IMR-90 (cell line): Measurements from ENCODE around the gene TARS3. TPM values are rescaled to one million over a fixed set of nuclear protein-coding genes. Genes with fewer than 3 reads are reported as not detected.

Experiments used
- ATAC-seq: fragments of 200-7000 bp; cut with Tn5 transposase; 2 replicates; pipeline ENCODE4 v1.9.1; 2020; ENCODE audit warnings: low read depth, mild to moderate bottlenecking, moderate library complexity
- BruUV-seq: library from RNA; stranded (reverse); fragments of 400-500 nt; replicated peaks from 2 replicates; lab custom pipeline; 2021; lab: Mats Ljungman, UMichigan
- CTCF ChIA-PET: fragments of 300-600 bp; formaldehyde crosslinking; extraction: SDS; loops from one replicate; lab custom pipeline; 2021; ENCODE audit warnings: antibody characterized with exemption; lab: Yijun Ruan, JAX
- POLR2A ChIA-PET: fragments of 300-600 bp; sonication (Branson Sonifier 250); formaldehyde crosslinking; loops from one replicate; lab custom pipeline; 2022; ENCODE audit warnings: antibody characterized with exemption; ENCODE audit not compliant: unreplicated experiment; lab: Charles Lee
- DNase-seq: peaks from one replicate; pipeline ENCODE4 v3.0.0; 2013
- H2AFZ ChIP-seq: replicated peaks from 2 replicates; pipeline ENCODE3; 2013; ENCODE audit warnings: low read length, mild to moderate bottlenecking; ENCODE audit not compliant: poor library complexity
- H2AK5ac ChIP-seq: 2 replicates; pipeline ENCODE4 v1.6.1; 2013; ENCODE audit warnings: low read depth, low read length, inconsistent platforms
- H2AK9ac ChIP-seq: replicated peaks from 2 replicates; pipeline ENCODE3; 2013; ENCODE audit warnings: mild to moderate bottlenecking, low read depth, low read length, moderate library complexity; ENCODE audit not compliant: poor library complexity
- H2BK120ac ChIP-seq: 2 replicates; pipeline ENCODE4 v1.6.1; 2013; ENCODE audit warnings: low read depth, low read length, inconsistent platforms
- H2BK15ac ChIP-seq: 3 replicates; pipeline ENCODE4 v1.6.1; 2013; ENCODE audit warnings: low read depth, low read length, inconsistent platforms
- H2BK20ac ChIP-seq: 2 replicates; pipeline ENCODE4 v1.6.1; 2013; ENCODE audit warnings: low read depth, mild to moderate bottlenecking, inconsistent platforms, low read length, moderate library complexity
- H2BK5ac ChIP-seq: 2 replicates; pipeline ENCODE4 v1.6.1; 2013; ENCODE audit warnings: mild to moderate bottlenecking, low read depth, low read length, inconsistent platforms; ENCODE audit not compliant: poor library complexity, severe bottlenecking
- H3K14ac ChIP-seq: replicated peaks from 2 replicates; pipeline ENCODE4 v1.6.1; 2013; ENCODE audit warnings: low read depth, low read length, inconsistent platforms
- H3K18ac ChIP-seq: 2 replicates; pipeline ENCODE4 v1.6.1; 2013; ENCODE audit warnings: low read depth, low read length, control low read depth
- H3K23ac ChIP-seq: 2 replicates; pipeline ENCODE4 v1.6.1; 2013; ENCODE audit warnings: low read depth, low read length, inconsistent platforms
- H3K27ac ChIP-seq: 2 replicates; pipeline ENCODE4 v1.5.1; 2013; ENCODE audit warnings: mild to moderate bottlenecking, control low read depth, low read length; ENCODE audit not compliant: insufficient read depth
- H3K27me3 ChIP-seq: 2 replicates; pipeline ENCODE4 v1.6.1; 2013; ENCODE audit warnings: low read length; ENCODE audit not compliant: control insufficient read depth, insufficient read depth
- H3K36me3 ChIP-seq: 2 replicates; pipeline ENCODE4 v1.6.1; 2013; ENCODE audit warnings: low read length, mixed read lengths; ENCODE audit not compliant: control insufficient read depth, insufficient read depth
- H3K4ac ChIP-seq: 2 replicates; pipeline ENCODE4 v1.6.1; 2013; ENCODE audit warnings: low read depth, low read length, inconsistent platforms
- H3K4me1 ChIP-seq: 2 replicates; pipeline ENCODE4 v1.6.1; 2013; ENCODE audit warnings: low read length, mixed read lengths; ENCODE audit not compliant: control insufficient read depth, insufficient read depth
- H3K4me2 ChIP-seq: 2 replicates; pipeline ENCODE4 v1.6.1; 2013; ENCODE audit warnings: low read depth, mild to moderate bottlenecking, control low read depth, low read length, moderate library complexity
- H3K4me3 ChIP-seq: 2 replicates; pipeline ENCODE4 v1.5.1; 2013; ENCODE audit warnings: low read depth, mild to moderate bottlenecking, control low read depth, low read length, moderate library complexity; ENCODE audit not compliant: insufficient read depth
- H3K56ac ChIP-seq: 2 replicates; pipeline ENCODE4 v1.6.1; 2013; ENCODE audit warnings: low read length, inconsistent platforms; ENCODE audit not compliant: insufficient read depth; ENCODE audit errors: extremely low read depth
- H3K79me1 ChIP-seq, 2 experiments: 2 replicates each; pipeline ENCODE4 v1.6.1; 2013; ENCODE audit warnings: low read length in 2 of 2, inconsistent platforms in 1 of 2, low read depth in 1 of 2
- H3K9ac ChIP-seq: 2 replicates; pipeline ENCODE4 v1.6.1; 2013; ENCODE audit warnings: low read depth, low read length, control low read depth
- H3K9me1 ChIP-seq: 2 replicates; pipeline ENCODE4 v1.6.1; 2013; ENCODE audit warnings: low read length, inconsistent platforms; ENCODE audit not compliant: insufficient read depth
- H3K9me3 ChIP-seq: 2 replicates; pipeline ENCODE4 v1.6.1; 2013; ENCODE audit warnings: low read length; ENCODE audit not compliant: control insufficient read depth, insufficient read depth
- H4K20me1 ChIP-seq: 2 replicates; pipeline ENCODE4 v1.6.1; 2013; ENCODE audit warnings: low read length, inconsistent platforms; ENCODE audit not compliant: insufficient read depth
- H4K5ac ChIP-seq: 2 replicates; pipeline ENCODE4 v1.6.1; 2013; ENCODE audit warnings: mild to moderate bottlenecking, low read depth, low read length, control low read depth
- H4K8ac ChIP-seq, 2 experiments: 2 replicates each; pipeline ENCODE4 v1.6.1; 2013; ENCODE audit warnings: low read depth in 2 of 2, low read length in 2 of 2, control low read depth in 1 of 2, inconsistent platforms in 1 of 2
- H4K91ac ChIP-seq: 2 replicates; pipeline ENCODE4 v1.6.1; 2013; ENCODE audit warnings: low read depth, low read length, inconsistent platforms; ENCODE audit not compliant: insufficient read depth
- RAD21 ChIP-seq: IDR thresholded peaks from 2 replicates; pipeline ENCODE4 v1.6.1; 2012; ENCODE audit warnings: low read length, improper control_type of control experiment
- RCOR1 ChIP-seq: IDR thresholded peaks from 2 replicates; pipeline ENCODE4 v1.6.1; 2012; ENCODE audit warnings: mild to moderate bottlenecking, low read length, improper control_type of control experiment; ENCODE audit not compliant: insufficient replicate concordance
- whole genome bisulfite sequencing, 2 experiments: methylation state at CpG; one replicate each; pipeline versions ENCODE4 v1.1.5 to v1.1.7; 2013; ENCODE audit warnings: missing lambda C conversion rate in 2 of 2; ENCODE audit not compliant: insufficient read length in 1 of 2; ENCODE audit errors: extremely low coverage in 2 of 2; 5-methylcytosine and 5-hydroxymethylcytosine counted together
- dilution Hi-C: fragments of 300-500 bp; cut with HindIII; formaldehyde crosslinking; loops from one replicate; pipeline ENCODE4 v1.14.3; 2018; ENCODE audit warnings: low sequenced_read_pairs; ENCODE audit not compliant: unreplicated experiment
- in situ Hi-C: fragments of 300-500 bp; cut with MboI; formaldehyde crosslinking; loops from 3 replicates; pipeline ENCODE4 v1.14.3; 2019; ENCODE audit warnings: low sequenced_read_pairs, inconsistent platforms, mixed read lengths
- intact Hi-C: fragments of 100-400 bp; cut with micrococcal nuclease; formaldehyde crosslinking; loops from 2 replicates; pipeline ENCODE4 v1.10.0; 2022
- polyA plus RNA-seq, 3 experiments: library from polyadenylated mRNA; depleted of rRNA; stranded (reverse); fragments of >200 nt; gene quantifications; 2 replicates each; pipeline ENCODE4 v1.2.3, GENCODE V29; 2012; ENCODE audit warnings: low replicate concordance in 1 of 3
- total RNA-seq: library from RNA; depleted of rRNA; stranded (reverse); fragments of >200 nt; gene quantifications from 2 replicates; pipeline ENCODE4 v1.2.3, GENCODE V29; 2012

TARS3 gene
- total and polyA plus RNA-seq, 2 of the 4 experiments (the other 2 are of a cell fraction), result 3.4 to 9.3 TPM

DNA sequence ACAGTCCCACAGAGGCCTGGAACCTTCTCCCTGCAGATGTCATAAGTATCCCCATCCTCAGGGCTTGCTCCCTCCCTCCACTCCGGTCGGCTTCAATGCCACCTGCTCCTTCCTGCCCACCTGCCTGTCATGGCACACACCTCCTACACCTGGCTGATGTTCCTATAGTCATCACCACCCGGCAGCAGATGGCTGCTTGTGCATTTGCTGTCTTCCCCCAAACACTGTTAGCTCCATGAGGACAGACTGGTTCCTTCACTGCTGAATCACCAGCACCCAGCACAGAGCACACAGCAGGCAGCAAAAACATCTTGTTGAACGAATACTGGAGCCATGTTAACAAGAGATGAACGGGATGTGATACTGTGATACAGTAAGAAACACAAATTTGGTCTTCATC is 14.8 kb downstream of the TARS3 start:
- H3K9me3 ChIP-seq, result no peaks in the 10 kb centered on the region
- no peaks in the 10 kb centered on the region for H3K27me3 ChIP-seq
- TF ChIP-seq RCOR1 (no peak), RAD21 (no peak)
- peak overlapping the region; percentile 6 for H2AFZ ChIP-seq
- H3K18ac ChIP-seq, result no peak overlapping the region
- H3K4me2 ChIP-seq, result no peak overlapping the region
- H3K36me3 ChIP-seq, result peaks cover 48% of the 10 kb centered on the region
- no peak overlapping the region for H2BK15ac ChIP-seq
- no peak overlapping the region for H2BK20ac ChIP-seq
- ChIA-PET CTCF (no interaction called here), POLR2A (no interaction called here)
- peaks cover 26% of the 10 kb centered on the region for H3K9me1 ChIP-seq
- no peak overlapping the region for H3K9ac ChIP-seq
- peaks cover 4 to 19% of the 10 kb centered on the region in 2 experiments for H3K79me1 ChIP-seq
- no peak for DNase-seq
- peak overlapping the region; percentile 45; the same call in 1 of the 2 replicates for H3K23ac ChIP-seq
- no peak overlapping the region for H4K5ac ChIP-seq
- H3K27ac ChIP-seq, result no peak overlapping the region
- H3K4me3 ChIP-seq, result no peak overlapping the region
- 100% methylated on average over 2 of the region's 5 CpGs; no CpG with 5 or more reads in 1 of the 2 experiments for WGBS, 2 experiments
- H4K8ac ChIP-seq, result no peak overlapping the region
- peaks cover 8% of the 10 kb centered on the region for H3K4me1 ChIP-seq
- H3K14ac ChIP-seq, result 0 out of 2 replicates have a peak overlapping the region, but pooled peaks have one; percentile 21
- no peak for ATAC-seq
- peak overlapping the region; percentile 1; the same call in 1 of the 2 replicates for H4K91ac ChIP-seq
- no peak overlapping the region for H3K56ac ChIP-seq
- peak overlapping the region; percentile 66; the same call in 1 of the 2 replicates for H3K4ac ChIP-seq
- peak overlapping the region; percentile 8; the same call in 1 of the 2 replicates for H2BK120ac ChIP-seq
- no TSS peak for BruUV-seq
- intact Hi-C loops, result no loop called here
- dilution Hi-C loops, result no loop called here
- in situ Hi-C loops, result no loop called here
- H4K20me1 ChIP-seq, result no peaks in the 10 kb centered on the region
- no peak overlapping the region for H2AK9ac ChIP-seq
- peak overlapping the region; percentile 65 for H2AK5ac ChIP-seq
- peak overlapping the region; percentile 61 for H2BK5ac ChIP-seq
